Endothelial cell of umbilical vein (primary cell): ENCODE data around the gene ERVK3-1. TPM values are rescaled to one million over a fixed set of nuclear protein-coding genes. Genes with fewer than 3 reads are reported as not detected.

Source experiments
- BruUV-seq: library from RNA; stranded (reverse); fragments of 400-500 nt; replicated peaks from 2 replicates; lab custom pipeline; 2021; lab: Mats Ljungman, UMichigan
- CTCF ChIA-PET: fragments of 300-600, 350-600 bp; sonication (Branson Sonifier 250); formaldehyde crosslinking; loops from one replicate; lab custom pipeline; 2021; ENCODE audit warnings: antibody characterized with exemption, inconsistent platforms; lab: Charles Lee
- POLR2A ChIA-PET: fragments of 300-600, 350-600 bp; sonication (Branson Sonifier 250); formaldehyde crosslinking; loops from one replicate; lab custom pipeline; 2021; ENCODE audit warnings: antibody characterized with exemption, inconsistent platforms; lab: Charles Lee
- DNase-seq: peaks from one replicate; pipeline ENCODE4 v3.0.0-alpha.2; 2011; ENCODE audit warnings: low read depth, low spot score
- FAIRE-seq: peaks from 2 replicates; lab custom pipeline; 2011; peaks lifted over from hg19 to GRCh38; lab: Jason Lieb, UNC
- H2AFZ ChIP-seq: 2 replicates; pipeline ENCODE4 v1.6.0; 2012; ENCODE audit warnings: low read depth, low read length, control low read depth, inconsistent platforms
- H3K27ac ChIP-seq: 2 replicates; pipeline ENCODE4 v1.5.1; 2011; ENCODE audit warnings: low read depth, mild to moderate bottlenecking, control low read depth, low read length, moderate library complexity; ENCODE audit not compliant: insufficient read depth
- H3K27me3 ChIP-seq, 2 experiments: 2 replicates each; pipeline versions ENCODE4 v1.6.0 to v1.6.1; 2011; ENCODE audit warnings: low read length in 2 of 2, mixed read lengths in 1 of 2; ENCODE audit not compliant: control insufficient read depth in 2 of 2, insufficient read depth in 2 of 2
- H3K36me3 ChIP-seq, 2 experiments: 2 replicates in 1 of 2; 3 replicates in 1 of 2; pipeline ENCODE4 v1.5.1; 2011; ENCODE audit warnings: low read length in 2 of 2, mild to moderate bottlenecking in 1 of 2, moderate library complexity in 1 of 2; ENCODE audit not compliant: control insufficient read depth in 2 of 2, insufficient read depth in 2 of 2; ENCODE audit errors: extremely low read depth in 1 of 2
- H3K4me1 ChIP-seq: 3 replicates; pipeline ENCODE4 v1.5.1; 2011; ENCODE audit warnings: mild to moderate bottlenecking, low read length; ENCODE audit not compliant: control insufficient read depth, insufficient read depth; ENCODE audit errors: extremely low read depth
- H3K4me2 ChIP-seq: 2 replicates; pipeline ENCODE4 v1.6.1; 2011; ENCODE audit warnings: low read length, control low read depth, mixed read lengths; ENCODE audit not compliant: insufficient read depth
- H3K4me3 ChIP-seq, 3 experiments: fragments of 200-600 bp in 1 of 3; sonication (generic), shearing (Covaris generic) in 1 of 3; replicated peaks in 1 of 3; 2 replicates each; pipeline ENCODE4 v1.5.1; 2011 to 2016; ENCODE audit warnings: control low read depth in 3 of 3, low read length in 3 of 3, mild to moderate bottlenecking in 2 of 3, inconsistent platforms in 1 of 3, low read depth in 1 of 3, moderate library complexity in 1 of 3; ENCODE audit not compliant: insufficient read depth in 1 of 3
- H3K79me2 ChIP-seq: 2 replicates; pipeline ENCODE4 v1.6.0; 2012; ENCODE audit warnings: low read length, inconsistent platforms; ENCODE audit not compliant: control insufficient read depth, insufficient read depth
- H3K9ac ChIP-seq: replicated peaks from 2 replicates; pipeline ENCODE3; 2011; ENCODE audit warnings: low read length, control low read depth; ENCODE audit not compliant: insufficient read depth; ENCODE audit errors: extremely low read depth
- H3K9me1 ChIP-seq: replicated peaks from 3 replicates; pipeline ENCODE4 v1.6.0; 2011; ENCODE audit warnings: mild to moderate bottlenecking, low read length; ENCODE audit not compliant: control insufficient read depth, insufficient read depth; ENCODE audit errors: extremely low read depth
- H3K9me3 ChIP-seq: replicated peaks from 2 replicates; pipeline ENCODE4 v1.5.1; 2012; ENCODE audit warnings: low read length, inconsistent platforms; ENCODE audit not compliant: control insufficient read depth, insufficient read depth
- H4K20me1 ChIP-seq: replicated peaks from 2 replicates; pipeline ENCODE3; 2011; ENCODE audit warnings: mild to moderate bottlenecking, low read length; ENCODE audit not compliant: control insufficient read depth, insufficient read depth; ENCODE audit errors: extremely low read depth
- CTCF ChIP-seq, 2 donors: IDR thresholded peaks; 1 replicate in 1 of 2; 2 replicates in 1 of 2; pipeline ENCODE4 v1.5.1; 2011; ENCODE audit warnings: low read length in 2 of 2, mild to moderate bottlenecking in 2 of 2, moderate library complexity in 2 of 2, control low read depth in 1 of 2, inconsistent platforms in 1 of 2, low read depth in 1 of 2; ENCODE audit not compliant: insufficient read depth in 1 of 2; ENCODE audit errors: extremely low read depth in 1 of 2
- EZH2 ChIP-seq: IDR thresholded peaks from 2 replicates; pipeline ENCODE4 v1.6.1; 2012; ENCODE audit warnings: borderline replicate concordance, low read depth, mild to moderate bottlenecking, moderate library complexity, low read length, inconsistent platforms; ENCODE audit not compliant: severe bottlenecking
- FOS ChIP-seq: IDR thresholded peaks from 2 replicates; pipeline ENCODE4 v1.6.1; 2011; ENCODE audit warnings: mild to moderate bottlenecking, low read length, moderate library complexity, borderline replicate concordance; ENCODE audit not compliant: insufficient read depth
- GATA2 ChIP-seq: IDR thresholded peaks from 2 replicates; pipeline ENCODE4 v1.7.0; 2011; ENCODE audit warnings: low read depth, mild to moderate bottlenecking, moderate library complexity, mixed read lengths, low read length; ENCODE audit not compliant: insufficient read length, insufficient read depth
- JUN ChIP-seq: IDR thresholded peaks from 2 replicates; pipeline ENCODE4 v1.6.1; 2011; ENCODE audit warnings: borderline replicate concordance, low read depth; ENCODE audit not compliant: insufficient read length, insufficient read depth
- MYC ChIP-seq: IDR thresholded peaks from one replicate; pipeline ENCODE4 v1.6.1; 2011; ENCODE audit warnings: mild to moderate bottlenecking, low read depth, low read length
- POLR2A ChIP-seq: IDR thresholded peaks from 2 replicates; pipeline ENCODE4 v1.6.1; 2012; ENCODE audit warnings: low read depth, mild to moderate bottlenecking, control low read depth, low read length
- POLR2AphosphoS5 ChIP-seq: IDR thresholded peaks from 2 replicates; pipeline ENCODE4 v1.6.1; 2012; ENCODE audit warnings: low read depth, mild to moderate bottlenecking, control low read depth, low read length, moderate library complexity; ENCODE audit not compliant: insufficient read depth
- dilution Hi-C: fragments of 300-500 bp; cut with MboI; formaldehyde crosslinking; loops from one replicate; pipeline ENCODE4 v1.15.0; 2019; ENCODE audit warnings: low sequenced_read_pairs; ENCODE audit not compliant: extremely low pct_ligation_motif_present
- intact Hi-C: fragments of 100-400 bp; cut with micrococcal nuclease; formaldehyde crosslinking; loops from one replicate; pipeline ENCODE4 v1.10.0; 2022
- polyA plus RNA-seq, 4 experiments: library from polyadenylated mRNA; depleted of rRNA in 3 of 4; stranded (reverse) in 3 of 4; unstranded in 1 of 4; fragments of >200 nt; gene quantifications; 2 replicates each; pipeline versions ENCODE4 v1.2.1 to v1.2.3, GENCODE V29; 2011 to 2012; ENCODE audit warnings: missing spikeins in 1 of 4
- total RNA-seq: library from RNA; stranded (reverse); gene quantifications from 2 replicates; pipeline ENCODE4 v1.2.3, GENCODE V29; 2021
- TF ChIP-seq, protein P1 (sequence below): IDR thresholded peaks from 2 replicates; pipeline ENCODE4 v1.6.1; 2011; ENCODE audit not compliant: insufficient read depth, insufficient read length

ERVK3-1 gene
- total and polyA plus RNA-seq, 2 donors (not counting 3 experiments of a cell fraction or from before 2014, with no cell fraction given) = 25.8 to 29.3 TPM

DNA sequence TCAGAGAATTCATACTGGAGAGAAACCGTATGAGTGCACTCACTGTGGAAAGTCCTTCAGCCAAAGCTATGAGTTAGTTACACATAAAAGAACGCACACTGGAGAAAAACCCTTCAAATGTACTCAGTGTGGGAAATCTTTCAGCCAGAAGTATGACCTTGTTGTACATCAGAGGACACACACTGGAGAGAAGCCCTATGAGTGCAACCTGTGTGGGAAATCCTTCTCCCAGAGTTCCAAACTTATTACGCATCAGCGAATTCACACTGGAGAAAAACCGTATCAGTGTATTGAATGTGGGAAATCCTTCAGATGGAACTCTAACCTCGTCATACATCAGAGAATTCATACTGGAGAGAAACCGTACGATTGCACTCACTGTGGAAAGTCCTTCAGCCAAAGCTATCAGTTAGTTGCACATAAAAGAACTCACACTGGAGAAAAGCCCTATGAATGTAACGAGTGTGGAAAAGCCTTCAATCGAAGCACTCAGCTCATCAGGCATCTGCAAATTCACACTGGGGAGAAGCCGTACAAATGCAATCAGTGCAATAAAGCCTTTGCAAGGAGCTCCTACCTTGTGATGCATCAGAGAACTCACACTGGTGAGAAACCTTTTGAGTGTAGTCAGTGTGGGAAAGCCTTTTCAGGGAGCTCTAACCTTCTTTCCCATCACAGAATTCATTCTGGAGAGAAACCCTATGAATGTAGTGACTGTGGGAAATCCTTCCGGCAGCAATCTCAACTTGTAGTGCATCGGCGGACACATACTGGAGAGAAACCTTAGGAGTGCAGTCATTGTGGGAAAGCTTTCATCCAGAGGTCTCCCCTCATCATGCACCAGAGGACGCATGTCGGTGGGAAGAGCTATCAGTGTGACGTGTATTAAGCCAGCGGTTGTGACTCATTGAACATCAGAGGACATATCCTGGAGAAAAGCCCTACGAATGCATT lies 42.9 kb upstream of the ERVK3-1 start:
- no peak for DNase-seq
- Histone ChIP-seq H3K36me3 (peaks cover 11 to 18% of the 10 kb centered on the region in 2 experiments), H3K79me2 (no peaks in the 10 kb centered on the region), H3K4me2 (no peak overlapping the region), H3K4me3 (no peak overlapping the region), H2AFZ (no peak overlapping the region), H4K20me1 (no peaks in the 10 kb centered on the region), H3K9me1 (no peaks in the 10 kb centered on the region), H3K4me1 (no peaks in the 10 kb centered on the region), H3K27ac (no peak overlapping the region), H3K9me3 (peaks cover 47% of the 10 kb centered on the region), H3K27me3 (no peaks in the 10 kb centered on the region), H3K9ac (no peak overlapping the region)
- TF ChIP-seq GATA2 (no peak), FOS (no peak), JUN (no peak), CTCF (IDR thresholded peaks at IDR 0.05; ENCODE audit: extremely low read depth in 1 of 2, insufficient read depth in 1 of 2, low read depth in 1 of 2, low read length in 2 of 2) (no peak), POLR2A (no peak), POLR2AphosphoS5 (no peak), EZH2 (no peak), MYC (no peak)
- TF ChIP-seq, protein P1, sequence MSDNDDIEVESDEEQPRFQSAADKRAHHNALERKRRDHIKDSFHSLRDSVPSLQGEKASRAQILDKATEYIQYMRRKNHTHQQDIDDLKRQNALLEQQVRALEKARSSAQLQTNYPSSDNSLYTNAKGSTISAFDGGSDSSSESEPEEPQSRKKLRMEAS = no peak
- ChIA-PET POLR2A (no interaction called here), CTCF (no interaction called here)
- dilution Hi-C loops (no loop called here), intact Hi-C loops (no loop called here)
- BruUV-seq = no TSS peak
- FAIRE-seq = peak; percentile 33
